Neuronal stem cell (in vitro differentiated cells): ENCODE data around the gene FABP6.

Source experiments
- DNase-seq: peaks from one replicate; pipeline ENCODE4 v3.0.0-alpha.2; 2013; ENCODE audit warnings: low spot score
- H2AFZ ChIP-seq: one replicate; pipeline ENCODE4 v1.6.1; 2013; ENCODE audit warnings: mild to moderate bottlenecking, low read length, inconsistent platforms
- H2AK5ac ChIP-seq: 2 replicates; pipeline ENCODE4 v1.6.1; 2013; ENCODE audit warnings: low read depth, mild to moderate bottlenecking, inconsistent platforms, low read length, moderate library complexity, mixed read lengths
- H2BK120ac ChIP-seq: 2 replicates; pipeline ENCODE4 v1.6.1; 2013; ENCODE audit warnings: low read depth, mild to moderate bottlenecking, inconsistent platforms, low read length, moderate library complexity, mixed read lengths
- H2BK12ac ChIP-seq: one replicate; pipeline ENCODE4 v1.6.1; 2013; ENCODE audit warnings: low read length, inconsistent platforms
- H2BK15ac ChIP-seq: 2 replicates; pipeline ENCODE4 v1.6.1; 2013; ENCODE audit warnings: mild to moderate bottlenecking, low read length, inconsistent platforms, mixed read lengths
- H2BK5ac ChIP-seq: one replicate; pipeline ENCODE4 v1.6.1; 2013; ENCODE audit warnings: inconsistent platforms, mild to moderate bottlenecking, low read length, moderate library complexity
- H3K14ac ChIP-seq: one replicate; pipeline ENCODE4 v1.6.1; 2013; ENCODE audit warnings: low read length, inconsistent platforms
- H3K18ac ChIP-seq: 2 replicates; pipeline ENCODE4 v1.6.1; 2013; ENCODE audit warnings: low read length, inconsistent platforms
- H3K23ac ChIP-seq: 2 replicates; pipeline ENCODE4 v1.6.1; 2013; ENCODE audit warnings: low read depth, mild to moderate bottlenecking, mixed read lengths, low read length, inconsistent platforms; ENCODE audit not compliant: poor library complexity
- H3K27ac ChIP-seq: replicated peaks from 3 replicates; pipeline ENCODE4 v1.5.1; 2013; ENCODE audit warnings: low read length, inconsistent platforms
- H3K27me3 ChIP-seq, 3 experiments: 2 replicates each; pipeline ENCODE4 v1.6.1; 2013; ENCODE audit warnings: low read length in 3 of 3, mild to moderate bottlenecking in 2 of 3, inconsistent platforms in 1 of 3, low read depth in 1 of 3, mixed read lengths in 1 of 3, moderate library complexity in 1 of 3; ENCODE audit not compliant: control insufficient read depth in 3 of 3, insufficient read depth in 3 of 3
- H3K36me3 ChIP-seq, 2 donors: replicated peaks in 1 of 2; 2 replicates each; pipeline ENCODE4 v1.6.1; 2013; ENCODE audit warnings: low read length in 2 of 2; ENCODE audit not compliant: control insufficient read depth in 2 of 2, insufficient read depth in 2 of 2
- H3K4ac ChIP-seq: 2 replicates; pipeline ENCODE4 v1.6.1; 2013; ENCODE audit warnings: inconsistent platforms, mild to moderate bottlenecking, low read length, moderate library complexity
- H3K4me1 ChIP-seq, 2 donors: 1 replicate in 1 of 2; 2 replicates in 1 of 2; pipeline ENCODE4 v1.6.1; 2013; ENCODE audit warnings: low read length in 2 of 2, low read depth in 1 of 2; ENCODE audit not compliant: control insufficient read depth in 2 of 2, insufficient read depth in 1 of 2
- H3K4me2 ChIP-seq: one replicate; pipeline ENCODE4 v1.6.1; 2013; ENCODE audit warnings: mild to moderate bottlenecking, low read length, inconsistent platforms; ENCODE audit not compliant: insufficient read depth, poor library complexity, severe bottlenecking
- H3K4me3 ChIP-seq, 2 donors: 2 replicates each; pipeline ENCODE4 v1.5.1; 2013; ENCODE audit warnings: low read length in 2 of 2, mild to moderate bottlenecking in 2 of 2, inconsistent platforms in 1 of 2, moderate library complexity in 1 of 2
- H3K79me1 ChIP-seq: one replicate; pipeline ENCODE4 v1.6.1; 2013; ENCODE audit warnings: low read depth, mild to moderate bottlenecking, inconsistent platforms, low read length, moderate library complexity
- H3K9ac ChIP-seq: one replicate; pipeline ENCODE4 v1.6.1; 2013; ENCODE audit warnings: mild to moderate bottlenecking, low read depth, low read length, inconsistent platforms; ENCODE audit not compliant: poor library complexity
- H3K9me3 ChIP-seq, 2 donors: replicated peaks in 1 of 2; 2 replicates each; pipeline versions ENCODE3 to v1.6.1; 2013; ENCODE audit warnings: low read length in 2 of 2, mild to moderate bottlenecking in 2 of 2, inconsistent platforms in 1 of 2, low read depth in 1 of 2, mixed read lengths in 1 of 2, moderate library complexity in 1 of 2; ENCODE audit not compliant: control insufficient read depth in 2 of 2, insufficient read depth in 1 of 2
- H4K8ac ChIP-seq: one replicate; pipeline ENCODE4 v1.6.1; 2013; ENCODE audit warnings: low read depth, mild to moderate bottlenecking, inconsistent platforms, low read length, moderate library complexity
- H4K91ac ChIP-seq: one replicate; pipeline ENCODE4 v1.6.1; 2013; ENCODE audit warnings: low read length, low read depth, mild to moderate bottlenecking, inconsistent platforms; ENCODE audit not compliant: poor library complexity
- WGBS, 2 donors: extraction: QIAGEN DNeasy Blood & Tissue Kit; methylation state at CpG; one replicate each; pipeline ENCODE4 v1.1.7; 2013; ENCODE audit warnings: missing lambda C conversion rate in 2 of 2, mixed read lengths in 1 of 2; ENCODE audit not compliant: insufficient read length in 2 of 2, insufficient replicate concordance in 1 of 2; ENCODE audit errors: extremely low coverage in 2 of 2; 5-methylcytosine and 5-hydroxymethylcytosine counted together

FABP6 gene

GRCh38 chr5:160281275-160281674 lies 52.0 kb downstream of the FABP6 start:
- peaks cover 9 to 60% of the 10 kb centered on the region in 2 donors for H3K36me3 ChIP-seq
- H3K14ac ChIP-seq, result no peak overlapping the region
- peaks cover 0 to 16% of the 10 kb centered on the region in 2 donors for H3K4me1 ChIP-seq
- no peak overlapping the region for H3K27ac ChIP-seq
- H2AK5ac ChIP-seq, result no peak overlapping the region
- no peak overlapping the region for H3K4ac ChIP-seq
- no peak overlapping the region for H3K4me3 ChIP-seq
- H3K79me1 ChIP-seq, result peaks cover 5% of the 10 kb centered on the region
- H3K23ac ChIP-seq, result no peak overlapping the region
- no peak overlapping the region for H2BK12ac ChIP-seq
- no CpG with 5 or more reads among the region's 2 CpGs for WGBS, 2 donors
- no peaks in the 10 kb centered on the region for H3K9me3 ChIP-seq
- no peak overlapping the region for H4K91ac ChIP-seq
- no peaks in the 10 kb centered on the region for H3K27me3 ChIP-seq
- no peak overlapping the region for H3K9ac ChIP-seq
- no peak overlapping the region for H2AFZ ChIP-seq
- H4K8ac ChIP-seq, result no peak overlapping the region
- H2BK15ac ChIP-seq, result no peak overlapping the region
- H3K4me2 ChIP-seq, result no peak overlapping the region
- no peak overlapping the region for H2BK5ac ChIP-seq
- DNase-seq, result no peak
- H3K18ac ChIP-seq, result no peak overlapping the region
- H2BK120ac ChIP-seq, result no peak overlapping the region

- Histone ChIP-seq H3K4me3 (no peak overlapping the region), H3K18ac (peak overlapping the region; percentile 49), H3K9me3 (no peaks in the 10 kb centered on the region), H3K4ac (no peak overlapping the region), H3K14ac (no peak overlapping the region), H3K27me3 (no peaks in the 10 kb centered on the region), H4K8ac (no peak overlapping the region), H3K4me2 (no peak overlapping the region), H2BK15ac (no peak overlapping the region), H3K4me1 (peaks cover 12 to 23% of the 10 kb centered on the region in 2 donors), H3K79me1 (peaks cover 5% of the 10 kb centered on the region), H3K36me3 (peaks cover 9 to 32% of the 10 kb centered on the region in 2 donors), H2BK12ac (no peak overlapping the region), H2BK120ac (no peak overlapping the region), H3K27ac (no peak overlapping the region), H4K91ac (no peak overlapping the region), H2AFZ (no peak overlapping the region), H2AK5ac (no peak overlapping the region), H3K9ac (no peak overlapping the region), H3K23ac (no peak overlapping the region), H2BK5ac (no peak overlapping the region)
- no peak for DNase-seq
- WGBS, 2 donors, result no CpG with 5 or more reads among the region's 4 CpGs
Measured at GRCh38 chr5:160284291-160284873, 55.1 kb downstream of the FABP6 start.

- no peaks in the 10 kb centered on the region for H3K9me3 ChIP-seq
- no peaks in the 10 kb centered on the region for H3K79me1 ChIP-seq
- no peak overlapping the region for H2BK5ac ChIP-seq
- no peak overlapping the region for H2BK15ac ChIP-seq
- no peak overlapping the region for H2BK120ac ChIP-seq
- no CpG with 5 or more reads among the region's 2 CpGs for WGBS, 2 donors
- peaks cover 3 to 23% of the 10 kb centered on the region in 2 donors for H3K36me3 ChIP-seq
- H3K4me1 ChIP-seq, result peaks cover 12 to 24% of the 10 kb centered on the region in 2 donors
- H2BK12ac ChIP-seq, result no peak overlapping the region
- H2AFZ ChIP-seq, result no peak overlapping the region
- H3K14ac ChIP-seq, result no peak overlapping the region
- H3K4me3 ChIP-seq, result no peak overlapping the region
- H2AK5ac ChIP-seq, result no peak overlapping the region
- H3K4ac ChIP-seq, result no peak overlapping the region
- H3K27me3 ChIP-seq, result no peaks in the 10 kb centered on the region
- H3K23ac ChIP-seq, result no peak overlapping the region
- peak overlapping the region; percentile 1 for H3K18ac ChIP-seq
- no peak overlapping the region for H3K4me2 ChIP-seq
- no peak overlapping the region for H3K9ac ChIP-seq
- H4K8ac ChIP-seq, result no peak overlapping the region
- no peak overlapping the region for H3K27ac ChIP-seq
- no peak for DNase-seq
- no peak overlapping the region for H4K91ac ChIP-seq
Measured at GRCh38 chr5:160285316-160285715, 56.0 kb downstream of the FABP6 start.

- H2BK5ac ChIP-seq, result no peak overlapping the region
- no peak overlapping the region for H2BK120ac ChIP-seq
- no CpG with 5 or more reads among the region's 6 CpGs for WGBS, 2 donors
- peaks cover 12 to 23% of the 10 kb centered on the region in 2 donors for H3K4me1 ChIP-seq
- no peak for DNase-seq
- no peaks in the 10 kb centered on the region for H3K9me3 ChIP-seq
- no peak overlapping the region for H4K91ac ChIP-seq
- H3K18ac ChIP-seq, result no peak overlapping the region
- H3K79me1 ChIP-seq, result no peaks in the 10 kb centered on the region
- H2AK5ac ChIP-seq, result no peak overlapping the region
- no peak overlapping the region for H3K14ac ChIP-seq
- H3K4me3 ChIP-seq, result no peak overlapping the region
- no peak overlapping the region for H3K9ac ChIP-seq
- H3K4me2 ChIP-seq, result no peak overlapping the region
- H2AFZ ChIP-seq, result no peak overlapping the region
- H3K36me3 ChIP-seq, result peaks cover 1 to 17% of the 10 kb centered on the region in 2 donors
- H3K23ac ChIP-seq, result no peak overlapping the region
- H3K27me3 ChIP-seq, result no peaks in the 10 kb centered on the region
- no peak overlapping the region for H2BK12ac ChIP-seq
- no peak overlapping the region for H3K4ac ChIP-seq
- H4K8ac ChIP-seq, result no peak overlapping the region
- H3K27ac ChIP-seq, result peak overlapping the region; percentile 90
- H2BK15ac ChIP-seq, result no peak overlapping the region
Measured at GRCh38 chr5:160286947-160287346, 57.6 kb downstream of the FABP6 start.
